ENCODE measurements around the gene GCN1.

GCN1 gene

GRCh38 chr12:120142231-120142877 is 52.2 kb downstream of the GCN1 start:
- no peak for DNase-seq (ENCODE audit: low spot score)

DNA sequence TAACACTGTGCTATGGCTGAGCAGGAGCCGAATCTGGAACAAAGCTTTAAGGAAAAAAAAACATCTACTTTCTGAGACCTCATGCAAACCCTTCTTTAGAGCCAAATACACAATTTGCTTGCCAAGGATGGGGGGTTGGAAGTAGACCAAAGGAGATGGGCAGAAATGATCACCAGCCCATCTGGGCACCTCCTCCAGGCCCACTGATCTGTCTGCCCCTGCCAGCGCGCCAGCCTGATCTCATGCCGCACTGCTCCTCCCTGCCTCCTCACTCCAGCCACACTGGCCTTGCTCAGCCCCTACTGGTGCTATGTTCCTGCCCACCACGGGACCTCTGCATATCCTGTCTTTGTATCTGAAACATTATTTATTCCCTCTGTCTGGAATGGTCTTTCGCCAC is 53.2 kb downstream of the GCN1 start:
- no peak for DNase-seq (ENCODE audit: low spot score)

GRCh38 chr12:120140603-120141002 is 53.9 kb downstream of the GCN1 start:
- DNase-seq (ENCODE audit: low spot score) = no peak

DNA sequence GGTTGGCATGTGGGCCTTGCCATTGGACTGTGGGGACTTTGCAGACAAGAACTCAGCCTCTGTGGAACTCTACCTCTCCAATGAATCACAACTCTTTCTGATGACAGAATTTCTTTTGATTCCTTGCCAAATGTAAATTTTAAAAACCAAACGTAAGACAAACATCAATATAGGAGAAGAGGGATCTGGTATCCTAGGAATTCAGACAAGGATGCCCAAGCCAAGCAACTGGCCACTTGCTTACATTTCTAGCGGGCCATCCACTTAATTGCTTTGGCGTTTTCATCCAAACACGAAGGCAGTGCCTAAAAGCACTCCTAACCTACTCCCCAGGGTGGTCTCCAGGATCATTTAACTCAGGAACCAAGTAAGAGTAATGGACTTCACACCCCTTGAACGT is 54.6 kb downstream of the GCN1 start:
- no peak for DNase-seq (ENCODE audit: low spot score)

- DNase-seq (ENCODE audit: low spot score) = no peak
Observed at GRCh38 chr12:120138366-120138765, 56.1 kb downstream of the GCN1 start.

DNA sequence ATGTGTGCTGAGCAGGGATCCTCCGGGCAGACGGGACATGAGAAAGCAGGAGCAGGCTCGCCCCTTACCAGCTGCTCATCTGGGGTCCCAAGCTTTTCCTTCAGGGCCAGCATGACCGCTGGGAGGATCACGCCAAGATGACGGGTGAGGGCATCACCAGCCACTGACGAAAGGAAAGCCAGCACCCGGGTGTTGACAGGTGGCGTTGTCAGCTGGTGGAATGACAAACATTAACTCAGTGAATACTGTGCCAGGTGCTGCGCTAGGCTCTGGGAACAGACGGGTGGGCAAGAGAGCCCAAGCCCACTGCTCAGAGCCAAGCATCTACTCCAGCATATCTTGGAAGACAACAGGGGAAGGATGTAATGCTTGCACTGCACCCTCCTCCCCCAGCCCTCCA is 56.7 kb downstream of the GCN1 start:
- no peak for DNase-seq (ENCODE audit: low spot score)

- DNase-seq (ENCODE audit: low spot score) = no peak
Observed at GRCh38 chr12:120136093-120136770, 58.3 kb downstream of the GCN1 start.

DNA sequence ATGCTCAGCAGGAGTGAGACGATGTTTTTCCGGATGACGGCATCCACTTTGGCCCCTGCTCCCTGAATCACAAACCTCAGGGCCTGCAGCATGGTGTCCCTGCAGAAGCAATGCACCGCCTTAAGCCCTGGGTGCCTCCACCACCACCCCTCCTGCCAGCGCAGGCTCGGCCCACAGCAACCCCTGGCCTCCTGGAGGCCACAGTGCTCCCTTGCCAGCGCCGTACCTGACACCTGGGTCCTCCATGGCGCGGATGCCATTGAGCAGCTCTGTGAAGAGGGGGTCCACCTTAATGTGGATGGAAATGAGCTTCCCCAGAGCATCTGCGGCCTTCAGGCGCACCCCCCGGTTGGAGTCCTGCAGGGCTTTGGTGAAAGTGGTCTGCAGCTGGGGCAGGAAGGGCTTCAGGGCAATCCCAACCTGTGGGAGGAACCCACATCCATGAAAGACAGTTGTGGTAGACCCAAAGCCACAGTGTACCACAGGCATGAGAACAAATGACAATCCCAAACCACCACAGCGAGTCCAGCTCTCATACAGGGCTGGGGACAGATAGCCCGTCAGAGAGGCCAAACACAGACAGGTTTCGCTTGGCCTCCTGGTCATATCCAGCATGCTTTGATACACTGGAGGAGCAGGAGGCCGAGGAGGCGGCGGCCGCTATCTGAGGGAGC is 60.1 kb downstream of the GCN1 start:
- DNase-seq (ENCODE audit: low spot score) = no peak

DNA sequence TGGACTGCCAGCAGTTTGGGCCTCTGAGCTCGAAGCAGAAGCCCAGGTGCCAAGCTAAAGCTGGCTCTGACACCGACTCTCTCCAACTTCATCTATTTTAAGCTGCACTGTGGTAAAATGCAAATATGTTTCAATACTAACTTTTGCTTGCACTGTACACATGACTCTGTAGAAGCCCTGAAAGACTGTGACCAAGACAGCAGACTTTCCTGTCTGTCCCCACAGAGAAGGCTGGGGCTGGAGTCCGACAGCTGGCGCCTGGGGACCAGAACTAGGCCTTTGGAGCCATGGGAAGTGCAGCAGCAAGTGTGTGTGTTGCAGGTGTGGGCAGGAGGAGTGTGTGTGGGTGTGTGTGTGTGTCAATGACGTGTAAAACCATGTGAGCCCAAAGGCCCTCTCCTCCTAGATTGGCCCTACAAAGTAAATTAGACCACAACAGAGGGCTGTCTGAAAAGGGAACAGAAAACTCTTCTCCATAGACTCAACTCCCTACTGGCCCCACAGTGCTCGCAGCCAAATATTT is 61.6 kb downstream of the GCN1 start:
- DNase-seq (ENCODE audit: low spot score) = no peak

- no peak for DNase-seq (ENCODE audit: low spot score)
Observed at GRCh38 chr12:120132054-120132836, 62.3 kb downstream of the GCN1 start.

DNA sequence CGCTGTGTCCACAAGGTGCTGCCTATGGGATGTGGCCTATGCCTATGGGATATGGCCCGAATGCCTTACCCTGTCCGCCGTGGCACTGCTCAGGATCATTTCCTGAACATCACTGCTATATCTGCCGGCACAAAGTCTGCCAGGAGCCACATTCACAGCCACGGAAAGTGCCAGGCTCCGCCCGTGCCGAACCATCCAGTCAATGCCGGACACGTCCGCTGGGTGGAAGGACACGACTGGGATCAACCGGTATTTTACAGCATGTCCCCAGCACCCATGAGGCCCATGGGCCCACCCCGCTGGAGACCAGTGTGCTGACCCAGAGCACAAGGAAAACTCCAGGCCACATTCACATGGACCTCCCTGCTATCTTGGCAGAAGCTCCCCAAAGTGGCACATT is 63.4 kb downstream of the GCN1 start:
- no peak for DNase-seq (ENCODE audit: low spot score)

DNA sequence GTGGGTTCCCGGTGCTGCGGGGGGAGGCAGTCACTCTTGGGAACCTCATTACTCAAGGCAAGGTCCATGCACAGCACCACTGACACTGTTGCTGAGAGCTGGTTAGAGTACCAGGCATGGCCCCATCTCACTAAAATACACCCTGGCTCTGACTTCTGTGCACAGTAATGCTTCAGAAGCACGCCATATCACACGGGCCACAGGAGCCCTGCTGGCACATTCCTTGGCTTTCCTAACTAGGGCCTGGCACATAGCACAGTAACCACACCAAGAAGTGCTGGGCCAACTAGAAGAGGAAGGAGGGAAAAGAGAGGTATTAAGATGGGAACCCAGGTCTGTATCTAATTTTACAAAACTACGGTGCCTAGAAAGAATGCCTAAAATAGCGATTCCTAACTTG is 64.5 kb downstream of the GCN1 start:
- DNase-seq (ENCODE audit: low spot score) = no peak

DNA sequence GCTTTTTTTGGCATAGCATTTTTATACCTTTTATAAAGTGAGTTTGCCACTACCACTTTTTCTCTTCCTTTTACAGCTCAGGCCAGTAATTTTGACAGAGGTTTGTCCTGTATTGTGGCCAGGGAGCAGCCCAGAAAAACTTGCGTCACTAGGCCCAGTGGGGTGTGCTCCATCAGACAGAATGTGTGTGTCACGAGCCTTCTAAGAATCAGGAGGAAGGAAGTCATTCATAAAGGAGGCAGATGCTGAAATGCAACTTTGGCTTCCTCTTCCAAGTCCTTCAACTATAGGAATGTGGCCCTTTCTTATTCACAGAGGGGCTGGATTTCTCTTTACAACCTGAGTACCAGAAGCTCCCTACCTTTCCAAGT is 67.9 kb downstream of the GCN1 start:
- no peak for DNase-seq (ENCODE audit: low spot score)

GRCh38 chr12:120125792-120126634 is 68.5 kb downstream of the GCN1 start:
- no peak for DNase-seq (ENCODE audit: low spot score)

GRCh38 chr12:120125029-120125428 is 69.5 kb downstream of the GCN1 start:
- no peak for DNase-seq (ENCODE audit: low spot score)

DNA sequence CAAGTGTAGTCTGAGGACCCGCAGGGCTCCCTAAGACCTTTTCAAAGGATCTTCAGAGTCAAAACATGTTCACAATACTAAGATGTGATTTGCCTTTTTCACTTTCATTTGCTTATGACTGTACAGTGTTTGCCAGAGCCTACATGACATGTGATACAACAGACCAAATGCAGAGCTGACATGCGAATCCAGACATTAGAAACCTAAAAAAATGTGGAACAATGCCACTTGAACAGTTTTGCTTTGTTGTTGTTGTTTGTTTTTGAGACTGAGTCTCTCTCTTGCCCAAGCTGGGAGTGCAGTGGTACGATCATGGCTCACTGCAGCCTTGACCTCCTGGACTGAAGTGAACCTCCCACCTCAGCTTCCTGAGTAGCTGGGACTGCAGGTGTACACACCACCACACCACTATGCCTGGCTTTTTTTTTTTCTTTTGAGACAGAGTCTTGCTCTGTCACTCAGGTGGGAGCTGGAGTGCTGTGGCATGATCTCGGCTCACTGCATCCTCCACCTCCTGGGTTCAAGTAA is 72.7 kb downstream of the GCN1 start:
- no peak for DNase-seq (ENCODE audit: low spot score)

- no peak for DNase-seq (ENCODE audit: low spot score)
Observed at GRCh38 chr12:120121343-120121742, 73.2 kb downstream of the GCN1 start.

DNA sequence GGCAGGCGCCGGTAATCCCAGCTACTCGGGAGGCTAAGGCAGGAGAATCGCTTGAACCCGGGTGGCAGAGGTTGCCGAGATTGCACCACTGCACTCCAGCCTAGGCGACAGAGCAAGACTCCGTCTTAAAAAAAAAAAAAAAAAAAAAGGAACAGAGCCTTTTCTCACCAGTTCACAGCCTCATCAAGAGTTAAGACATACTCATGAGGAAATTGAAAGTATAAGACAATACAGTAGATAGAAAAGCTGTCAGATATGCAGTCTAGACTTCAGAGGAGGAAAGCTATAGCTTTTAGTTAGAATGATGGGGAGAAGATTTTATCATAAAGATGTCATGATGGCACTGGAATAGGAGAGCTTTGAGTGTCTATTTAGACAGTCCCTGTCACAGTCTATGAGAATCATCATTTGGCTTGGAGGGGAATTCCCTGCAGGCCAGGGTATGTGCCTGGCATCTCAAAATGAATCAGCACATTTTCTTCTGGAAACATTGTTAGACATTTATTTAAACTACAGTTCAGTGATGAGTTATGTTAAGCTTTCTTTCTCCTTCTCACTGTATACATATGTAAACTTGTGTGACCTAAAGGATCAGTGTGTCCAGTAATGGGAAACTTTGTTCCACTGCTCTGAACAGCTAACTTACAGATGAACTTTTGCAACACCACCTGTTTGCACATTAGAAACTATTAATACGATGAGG is 75.1 kb downstream of the GCN1 start:
- DNase-seq (ENCODE audit: low spot score) = no peak

DNA sequence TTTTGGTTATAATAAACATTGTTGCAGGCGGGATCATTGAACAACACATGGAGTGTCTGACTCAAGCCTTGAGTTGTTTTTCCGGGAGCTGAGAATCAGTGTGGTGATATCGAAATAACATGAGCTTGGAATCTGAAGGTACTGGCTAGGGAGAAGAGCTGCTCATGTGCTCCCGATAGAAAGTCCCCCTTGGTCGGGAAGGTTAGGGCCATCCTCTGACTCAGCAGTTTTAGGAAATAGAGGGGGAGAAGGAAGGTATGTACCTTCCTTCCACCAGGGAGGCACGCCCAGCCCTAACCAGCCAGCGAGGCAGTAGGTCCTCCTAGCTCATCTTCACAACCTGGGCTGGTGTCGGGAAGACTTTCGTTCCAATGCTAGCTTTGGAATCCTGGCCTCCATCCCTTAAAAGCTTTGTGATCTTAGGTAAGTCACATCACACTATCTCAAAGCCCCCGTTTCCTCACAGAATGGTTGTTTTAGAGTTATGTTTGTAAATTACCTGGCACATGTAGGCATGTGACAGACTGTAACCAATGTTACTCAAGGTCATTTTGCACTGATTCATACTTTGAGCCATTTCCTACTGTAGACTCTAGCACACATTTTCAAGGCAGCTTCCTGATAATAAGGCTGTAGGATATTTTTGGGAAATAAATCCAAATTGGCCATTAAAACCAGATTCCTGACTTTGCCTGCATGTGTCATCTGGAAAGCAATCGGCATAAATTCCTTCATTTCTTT is 76.0 kb downstream of the GCN1 start:
- peak; percentile 42 for DNase-seq (ENCODE audit: low spot score)

DNA sequence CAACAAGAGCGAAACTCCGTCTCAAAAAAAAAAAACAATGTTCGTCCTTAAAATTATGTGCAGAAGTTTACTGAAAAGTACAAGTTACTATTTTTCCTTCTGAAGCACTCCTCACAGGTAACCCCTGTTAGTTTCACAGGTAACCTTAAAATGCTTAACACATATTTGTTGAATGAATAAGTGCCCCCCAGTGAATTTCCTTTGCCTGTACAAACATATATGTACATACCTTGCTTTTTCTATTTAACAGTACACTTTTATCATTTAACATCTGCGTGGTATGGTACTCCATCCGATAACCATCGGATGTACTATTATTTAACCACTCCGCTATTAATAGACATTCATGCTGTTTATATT is 76.6 kb downstream of the GCN1 start:
- no peak for DNase-seq (ENCODE audit: low spot score)

Measured in SW480 (cell line).